RKO (cell line): ENCODE results near the gene HOXA9.
A peak's percentile ranks its signal among the peaks of the same experiment; 100 is the strongest.

Experiments
- DNase-seq: peaks from one replicate; pipeline ENCODE4 v3.0.0-alpha.2; 2016; ENCODE audit warnings: low spot score

The HOXA9 gene

DNA sequence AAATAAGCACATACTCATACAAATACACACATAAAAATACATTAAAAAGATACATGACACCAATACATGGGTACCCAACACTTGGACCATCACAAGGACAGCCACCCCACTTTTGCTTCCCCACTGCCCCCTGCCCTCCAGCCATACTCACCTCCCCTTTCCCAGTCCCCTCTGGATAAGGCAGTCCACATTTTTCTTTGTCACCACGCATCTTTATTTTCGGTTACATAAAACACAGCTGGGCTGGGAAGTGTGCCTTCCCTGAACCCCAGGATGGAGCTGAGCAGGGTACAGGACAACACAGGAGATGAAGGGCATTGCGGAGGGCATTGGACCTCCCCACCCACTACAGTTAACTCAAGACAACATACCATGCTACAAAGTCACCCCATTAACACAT lies 11.8 kb downstream of the HOXA9 start:
- no peak for DNase-seq

DNA sequence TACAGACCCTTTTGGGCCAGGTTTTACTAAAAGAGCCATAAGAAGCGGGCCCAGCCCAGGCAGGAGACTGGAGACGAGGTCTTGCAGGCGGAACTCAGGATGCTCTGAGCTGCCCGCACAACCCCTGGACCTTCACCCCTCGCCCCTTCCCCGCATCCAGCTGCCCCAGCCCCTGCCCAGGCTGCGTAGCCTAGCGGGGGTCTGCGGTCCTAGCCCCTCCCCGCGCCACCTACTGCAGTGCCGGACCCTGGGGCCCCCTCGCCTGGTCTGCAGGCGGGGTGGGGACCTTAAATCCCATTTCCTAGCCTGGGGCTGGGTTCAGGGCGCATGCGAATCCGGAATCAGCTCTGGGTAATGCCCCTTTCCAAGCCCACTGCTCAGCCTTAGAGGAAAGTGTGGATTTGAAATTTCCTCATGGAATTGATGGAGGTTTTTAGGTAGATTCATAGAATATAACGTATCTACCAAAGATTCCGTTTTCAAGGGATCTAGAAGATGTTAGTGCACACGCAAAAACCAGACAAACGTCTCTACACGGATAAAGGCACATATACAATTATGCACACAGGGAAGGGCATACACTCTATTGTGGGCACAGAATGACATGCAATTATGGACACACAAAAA lies 12.4 kb downstream of the HOXA9 start:
- no peak for DNase-seq

GRCh38 chr7:27151931-27152815 lies 13.2 kb downstream of the HOXA9 start, which contains the start of gene HOXA3:
Gene HOXA3, minus strand, starts transcription at chr7:27152583. Its CDS starts 41,943 bp downstream, at chr7:27110640.
- DNase-seq, result no peak

GRCh38 chr7:27151341-27151930 lies 13.9 kb downstream of the HOXA9 start:
- no peak for DNase-seq

DNA sequence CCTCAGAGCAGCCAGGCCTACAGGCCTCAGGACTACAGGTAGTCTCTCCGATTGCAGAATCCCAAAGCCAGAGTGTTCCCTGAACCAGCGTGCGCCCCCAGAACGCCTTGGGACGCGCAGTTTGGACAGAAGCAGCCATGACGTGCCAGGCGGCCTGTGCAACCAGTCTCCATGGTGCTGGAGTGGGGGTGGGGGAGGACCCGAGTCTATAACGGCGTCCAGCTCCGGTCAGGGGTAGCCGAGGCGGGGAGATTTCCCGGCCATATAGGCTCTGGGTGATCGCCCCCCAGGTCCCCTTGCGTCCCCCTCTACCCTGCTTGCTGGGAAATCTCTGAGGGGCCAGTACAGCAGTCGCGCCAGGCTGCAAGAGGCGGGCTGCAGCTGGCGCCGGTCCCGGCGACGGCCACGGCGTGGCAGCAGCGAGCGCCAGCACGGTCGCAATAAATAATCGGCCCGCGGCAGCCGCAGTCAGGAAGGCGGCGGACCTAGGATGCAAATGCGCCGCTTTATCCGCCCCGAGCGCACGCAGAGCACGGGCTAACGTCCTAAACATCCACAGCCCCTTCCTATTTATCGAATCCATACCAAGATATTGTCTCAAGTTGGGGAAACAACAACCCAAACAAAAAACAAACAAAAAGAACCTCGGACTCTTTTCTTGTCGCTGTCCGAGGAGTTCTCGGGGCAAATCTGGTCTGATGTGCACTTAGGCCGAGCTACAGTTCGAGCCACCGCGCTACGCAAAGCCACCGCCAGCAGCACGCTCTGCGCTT lies 14.6 kb downstream of the HOXA9 start:
- DNase-seq, result peak; percentile 89

GRCh38 chr7:27149842-27150567 lies 15.3 kb downstream of the HOXA9 start:
- peak; percentile 51 for DNase-seq

- peak; percentile 73 for DNase-seq
These were observed 16.3 kb downstream of the HOXA9 start for GRCh38 chr7:27148756-27149641.

- no peak for DNase-seq
These were observed 17.1 kb downstream of the HOXA9 start for GRCh38 chr7:27148031-27148755.

- DNase-seq, result no peak
These were observed 17.9 kb downstream of the HOXA9 start, which contains the start of gene HOXA6 for GRCh38 chr7:27147199-27148030. Gene HOXA6, minus strand, starts transcription at chr7:27147774. Its CDS starts 25 bp downstream, at chr7:27147749.

DNA sequence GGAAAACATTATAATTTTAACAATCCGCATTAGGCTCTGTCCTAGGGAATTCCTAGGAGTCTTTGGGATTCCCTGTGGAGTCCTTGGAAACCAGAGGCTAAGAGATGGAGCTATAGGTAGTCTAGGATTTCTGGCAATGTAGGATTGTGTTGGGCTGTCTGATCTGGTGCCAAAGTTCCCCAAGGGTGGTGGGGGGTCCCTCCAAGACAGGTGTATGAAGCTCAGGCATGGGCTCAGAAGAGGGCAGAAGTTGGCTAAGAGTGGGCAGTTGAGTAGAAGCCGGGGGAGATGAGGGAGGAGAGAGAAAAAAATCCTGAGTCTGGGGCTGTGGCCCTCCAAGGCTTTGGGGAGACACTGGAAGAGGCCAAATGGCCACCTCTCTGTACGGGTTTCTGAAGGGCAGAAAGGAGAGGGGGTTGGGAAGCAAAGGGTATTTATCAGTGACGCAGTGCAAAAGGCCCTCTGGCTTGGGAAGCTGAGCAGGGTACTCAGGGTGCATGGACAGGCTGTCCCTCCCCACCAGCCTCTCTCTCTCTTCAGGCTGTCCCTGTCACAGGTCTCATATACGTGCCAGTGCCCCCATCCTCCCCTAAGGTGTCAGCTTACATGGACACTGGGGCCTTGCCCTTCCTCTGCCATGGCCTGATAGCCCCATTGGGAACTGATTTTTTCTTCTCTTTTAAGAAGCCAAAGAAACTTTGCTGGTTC lies 18.7 kb downstream of the HOXA9 start:
- no peak for DNase-seq

GRCh38 chr7:27145914-27146412 lies 19.4 kb downstream of the HOXA9 start:
- DNase-seq, result no peak

DNA sequence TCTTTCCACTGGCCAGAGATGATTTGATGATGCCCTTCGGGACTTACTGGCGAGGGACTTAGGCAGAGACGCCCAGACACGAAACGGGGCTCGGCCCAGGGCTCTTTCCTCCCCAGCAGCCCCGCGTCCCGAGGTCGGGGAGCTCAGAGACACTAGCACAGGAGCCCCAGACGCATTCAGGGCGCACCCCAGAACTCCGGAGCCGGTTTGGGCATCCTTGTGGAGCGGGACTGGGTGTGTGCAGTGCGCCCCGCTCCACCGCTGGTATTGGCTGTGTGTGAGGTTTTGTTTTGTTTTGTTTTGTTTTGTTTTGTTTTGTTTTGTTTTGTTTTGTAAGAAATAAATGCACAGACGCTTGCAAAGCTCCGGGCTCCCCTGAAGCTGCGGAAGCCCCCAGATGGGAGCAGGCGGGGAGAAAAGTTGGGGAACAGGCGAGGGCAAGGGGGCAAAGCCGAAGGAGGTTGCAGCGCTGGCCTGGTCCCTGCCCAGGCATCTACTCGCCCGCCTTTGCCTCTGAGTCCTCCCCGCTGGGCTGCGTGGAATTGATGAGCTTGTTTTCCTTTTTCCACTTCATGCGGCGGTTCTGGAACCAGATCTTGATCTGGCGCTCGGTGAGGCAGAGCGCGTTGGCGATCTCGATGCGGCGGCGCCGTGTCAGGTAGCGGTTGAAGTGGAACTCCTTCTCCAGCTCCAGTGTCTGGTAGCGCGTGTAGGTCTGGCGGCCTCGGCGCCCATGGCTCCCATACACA lies 20.0 kb downstream of the HOXA9 start:
- no peak for DNase-seq

- no peak for DNase-seq
These were observed 20.6 kb downstream of the HOXA9 start for GRCh38 chr7:27144781-27145164.

- no peak for DNase-seq
These were observed 21.2 kb downstream of the HOXA9 start for GRCh38 chr7:27143950-27144780.

DNA sequence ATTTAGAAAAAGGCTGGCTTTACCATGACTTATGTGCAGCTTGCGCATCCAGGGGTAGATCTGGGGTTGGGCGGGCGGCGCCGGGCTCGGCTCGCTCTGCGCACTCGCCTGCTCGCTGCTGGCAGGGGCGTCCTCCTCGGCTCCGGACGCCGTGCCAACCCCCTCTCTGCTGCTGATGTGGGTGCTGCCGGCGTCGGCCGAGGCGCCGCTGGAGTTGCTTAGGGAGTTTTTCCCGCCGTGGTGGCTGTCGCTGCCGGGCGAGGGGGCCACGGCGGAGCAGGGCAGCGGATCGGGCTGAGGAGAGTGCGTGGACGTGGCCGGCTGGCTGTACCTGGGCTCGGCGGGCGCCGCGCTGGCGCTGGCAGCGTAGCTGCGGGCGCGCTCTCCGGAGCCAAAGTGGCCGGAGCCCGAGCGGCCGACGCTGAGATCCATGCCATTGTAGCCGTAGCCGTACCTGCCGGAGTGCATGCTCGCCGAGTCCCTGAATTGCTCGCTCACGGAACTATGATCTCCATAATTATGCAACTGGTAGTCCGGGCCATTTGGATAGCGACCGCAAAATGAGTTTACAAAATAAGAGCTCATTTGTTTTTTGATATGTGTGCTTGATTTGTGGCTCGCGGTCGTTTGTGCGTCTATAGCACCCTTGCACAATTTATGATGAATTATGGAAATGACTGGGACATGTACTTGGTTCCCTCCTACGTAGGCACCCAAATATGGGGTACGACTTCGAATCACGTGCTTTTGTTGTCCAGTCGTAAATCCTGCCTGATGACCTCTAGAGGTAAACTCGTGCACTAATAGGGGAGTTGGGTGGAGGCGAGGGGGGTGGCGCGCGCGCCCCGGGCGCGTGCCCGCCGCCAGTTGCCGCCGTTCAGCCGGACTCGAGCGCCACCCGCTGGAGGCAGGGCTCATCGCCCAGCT lies 22.1 kb downstream of the HOXA9 start, which contains the start of gene HOXA5:
TSS of gene HOXA5 (minus strand) at position 659 of the 927 bp plus-strand sequence. CDS start at position 585, 74 bp downstream.
- peak; percentile 99 for DNase-seq
